MM.1S (cell line): ENCODE data around the gene RRAGD.
A peak's percentile ranks its signal among the peaks of the same experiment; 100 is the strongest.

ENCODE experiments used
- DNase-seq: peaks from one replicate; pipeline ENCODE4 v3.0.0-alpha.2; 2015
- H2AFZ ChIP-seq: fragments of 300-600 bp; sonication (generic); 2 replicates; pipeline ENCODE4 v1.6.0; 2016; ENCODE audit warnings: antibody characterized with exemption, low read length
- H3F3A ChIP-seq: fragments of 300-600 bp; sonication (generic); 2 replicates; pipeline ENCODE4 v1.6.1; 2016; ENCODE audit warnings: mild to moderate bottlenecking, antibody characterized with exemption, low read length, moderate library complexity, mixed read lengths; ENCODE audit not compliant: insufficient read depth
- H3K27ac ChIP-seq: fragments of 300-600 bp; sonication (generic); 2 replicates; pipeline ENCODE4 v1.5.1; 2016; ENCODE audit warnings: mild to moderate bottlenecking, low read length
- H3K27me3 ChIP-seq: fragments of 300-600 bp; sonication (generic); replicated peaks from 2 replicates; pipeline ENCODE4 v1.6.0; 2016; ENCODE audit warnings: low read length; ENCODE audit not compliant: insufficient read depth
- H3K36me3 ChIP-seq: fragments of 300-600 bp; sonication (generic); replicated peaks from 2 replicates; pipeline ENCODE4 v1.6.1; 2016; ENCODE audit warnings: mild to moderate bottlenecking, low read length, mixed read lengths; ENCODE audit not compliant: insufficient read depth
- H3K4me1 ChIP-seq: fragments of 300-600 bp; sonication (generic); 2 replicates; pipeline ENCODE4 v1.6.1; 2016; ENCODE audit warnings: low read length, mixed read lengths
- H3K4me2 ChIP-seq: fragments of 300-600 bp; sonication (generic); 2 replicates; pipeline ENCODE4 v1.6.0; 2016; ENCODE audit warnings: low read depth, low read length
- H3K4me3 ChIP-seq: fragments of 300-600 bp; sonication (generic); 2 replicates; pipeline ENCODE4 v1.5.1; 2016; ENCODE audit warnings: low read length, mixed read lengths
- H3K79me2 ChIP-seq: fragments of 300-600 bp; sonication (generic); 2 replicates; pipeline ENCODE4 v1.6.1; 2016; ENCODE audit warnings: mixed run types, low read length, mixed read lengths
- H3K9ac ChIP-seq: fragments of 300-600 bp; sonication (generic); 2 replicates; pipeline ENCODE4 v1.6.1; 2016; ENCODE audit warnings: low read length, mixed read lengths
- H3K9me2 ChIP-seq: fragments of 300-600 bp; sonication (generic); replicated peaks from 2 replicates; pipeline ENCODE4 v1.6.1; 2016; ENCODE audit warnings: mild to moderate bottlenecking, low read length, mixed read lengths; ENCODE audit not compliant: insufficient read depth
- H3K9me3 ChIP-seq: fragments of 300-600 bp; sonication (generic); replicated peaks from 2 replicates; pipeline ENCODE4 v1.6.1; 2016; ENCODE audit warnings: mild to moderate bottlenecking, low read length, mixed read lengths; ENCODE audit not compliant: insufficient read depth
- H4K20me1 ChIP-seq: fragments of 300-600 bp; sonication (generic); 2 replicates; pipeline ENCODE4 v1.6.1; 2016; ENCODE audit warnings: mild to moderate bottlenecking, low read length, moderate library complexity, mixed read lengths; ENCODE audit not compliant: insufficient read depth
- CTCF ChIP-seq: fragments of 300-600 bp; sonication (generic); IDR thresholded peaks from 2 replicates; pipeline ENCODE4 v1.5.1; 2016; ENCODE audit warnings: antibody characterized with exemption, low read length, mixed read lengths
- EZH2 ChIP-seq: fragments of 300-600 bp; sonication (generic); optimal IDR thresholded peaks from 2 replicates; pipeline ENCODE3; 2017; ENCODE audit warnings: low read depth, mild to moderate bottlenecking, antibody characterized with exemption, low read length, mixed read lengths
- EZH2phosphoT487 ChIP-seq: fragments of 300-600 bp; sonication (generic); IDR thresholded peaks from 2 replicates; pipeline ENCODE4 v1.6.1; 2018; ENCODE audit warnings: antibody characterized with exemption, low read length

RRAGD gene

GRCh38 chr6:89364586-89364985, 47.5 kb downstream of the RRAGD start:
- Histone ChIP-seq H3K9me3 (no peaks in the 10 kb centered on the region), H4K20me1 (no peaks in the 10 kb centered on the region), H3K36me3 (no peaks in the 10 kb centered on the region), H3K79me2 (peaks cover 77% of the 10 kb centered on the region), H3F3A (peaks cover 33% of the 10 kb centered on the region), H3K27ac (peak overlapping the region; percentile 44; the same call in 1 of the 2 replicates), H3K4me2 (peak overlapping the region; percentile 26), H3K9me2 (no peaks in the 10 kb centered on the region), H3K4me3 (no peak overlapping the region), H3K4me1 (peaks cover 82% of the 10 kb centered on the region), H3K9ac (peak overlapping the region; percentile 2; the same call in 1 of the 2 replicates), H3K27me3 (no peaks in the 10 kb centered on the region), H2AFZ (no peak overlapping the region)
- no peak for TF ChIP-seq CTCF
- DNase-seq, result no peak

- Histone ChIP-seq H3K27ac (peak overlapping the region; percentile 99; the same call in 1 of the 2 replicates), H2AFZ (no peak overlapping the region), H3K36me3 (no peaks in the 10 kb centered on the region), H3K4me1 (peaks cover 84% of the 10 kb centered on the region), H3K4me2 (peak overlapping the region; percentile 78), H3F3A (peaks cover 57% of the 10 kb centered on the region), H3K27me3 (no peaks in the 10 kb centered on the region), H3K4me3 (no peak overlapping the region), H3K9me2 (no peaks in the 10 kb centered on the region), H3K9ac (peak overlapping the region; percentile 3; the same call in 1 of the 2 replicates), H3K9me3 (no peaks in the 10 kb centered on the region), H4K20me1 (no peaks in the 10 kb centered on the region), H3K79me2 (peaks cover 50% of the 10 kb centered on the region)
- no peak for TF ChIP-seq EZH2phosphoT487
- no peak for TF ChIP-seq CTCF
- TF ChIP-seq EZH2, result no peak
- DNase-seq, result no peak
Observed at GRCh38 chr6:89361171-89361570, 50.9 kb downstream of the RRAGD start.

GRCh38 chr6:89360415-89360999, 51.6 kb downstream of the RRAGD start:
- no peak for TF ChIP-seq EZH2phosphoT487
- no peak for TF ChIP-seq EZH2
- TF ChIP-seq CTCF, result no peak
- Histone ChIP-seq H3K79me2 (peaks cover 44% of the 10 kb centered on the region), H3K27ac (peak overlapping the region; percentile 99; the same call in 1 of the 2 replicates), H3K27me3 (no peaks in the 10 kb centered on the region), H4K20me1 (no peaks in the 10 kb centered on the region), H3K9ac (peak overlapping the region; percentile 3; the same call in 1 of the 2 replicates), H3K4me2 (peak overlapping the region; percentile 78), H3F3A (peaks cover 64% of the 10 kb centered on the region), H3K4me3 (no peak overlapping the region), H3K9me3 (no peaks in the 10 kb centered on the region), H2AFZ (no peak overlapping the region), H3K36me3 (no peaks in the 10 kb centered on the region), H3K4me1 (peaks cover 84% of the 10 kb centered on the region), H3K9me2 (no peaks in the 10 kb centered on the region)
- peak; percentile 75 for DNase-seq
